Measurements from ENCODE around the gene TPCN2. TPM values are rescaled to one million over a fixed set of nuclear protein-coding genes. Genes with fewer than 3 reads are reported as not detected.

Gene TPCN2
- total and polyA plus RNA-seq, 3 experiments from 2014 or later, result 4.0 to 12.9 (median 12.3) TPM

- no peak for DNase-seq
- Mint-ChIP-seq H3K27me3 (peaks cover 0 to 5% of the 10 kb centered on the region in 2 donors), H3K4me3 (no peak overlapping the region), H3K9me3 (no peaks in the 10 kb centered on the region), H3K4me1 (no peaks in the 10 kb centered on the region), H3K27ac (peak overlapping the region in 1 of 8 donors; percentile 66), H3K36me3 (no peaks in the 10 kb centered on the region)
- CTCF ChIA-PET, result no interaction called here
- Histone ChIP-seq H3K4me1 (ENCODE audit: insufficient read depth, low read length) (no peaks in the 10 kb centered on the region), H3K4me3 (ENCODE audit: low read length) (no peak overlapping the region), H3K27me3 (ENCODE audit: insufficient read depth, low read length, poor library complexity, severe bottlenecking) (no peaks in the 10 kb centered on the region), H3K27ac (ENCODE audit: low read depth, low read length) (no peak overlapping the region), H3K9me3 (ENCODE audit: low read length) (no peaks in the 10 kb centered on the region), H3K36me3 (ENCODE audit: insufficient read depth, low read length) (no peaks in the 10 kb centered on the region)
- POLR2A ChIA-PET, result no interaction called here
Measured at GRCh38 chr11:69027704-69028372, 20.9 kb upstream of the TPCN2 start.

GRCh38 chr11:69030301-69030700 lies 18.4 kb upstream of the TPCN2 start:
- Mint-ChIP-seq H3K4me1 (no peaks in the 10 kb centered on the region), H3K27ac (peak overlapping the region in 1 of 8 donors; percentile 82), H3K27me3 (peaks cover 9 to 11% of the 10 kb centered on the region in 2 donors), H3K4me3 (no peak overlapping the region), H3K36me3 (no peaks in the 10 kb centered on the region), H3K9me3 (no peaks in the 10 kb centered on the region)
- Histone ChIP-seq H3K27me3 (ENCODE audit: insufficient read depth, low read length, poor library complexity, severe bottlenecking) (no peaks in the 10 kb centered on the region), H3K9me3 (ENCODE audit: low read length) (no peaks in the 10 kb centered on the region), H3K4me3 (ENCODE audit: low read length) (no peak overlapping the region), H3K27ac (ENCODE audit: low read depth, low read length) (no peak overlapping the region), H3K4me1 (ENCODE audit: insufficient read depth, low read length) (no peaks in the 10 kb centered on the region), H3K36me3 (ENCODE audit: insufficient read depth, low read length) (no peaks in the 10 kb centered on the region)
- CTCF ChIA-PET, result no interaction called here
- DNase-seq, result no peak
- POLR2A ChIA-PET, result no interaction called here

GRCh38 chr11:69032833-69033232 lies 15.9 kb upstream of the TPCN2 start:
- peaks cover 10 to 16% of the 10 kb centered on the region in 2 donors for H3K27me3 Mint-ChIP-seq
- no peaks in the 10 kb centered on the region for H3K4me1 Mint-ChIP-seq
- H3K36me3 Mint-ChIP-seq, result no peaks in the 10 kb centered on the region
- H3K27ac Mint-ChIP-seq, result no peak overlapping the region
- H3K4me3 ChIP-seq (ENCODE audit: low read length), result no peak overlapping the region
- no peaks in the 10 kb centered on the region for H3K27me3 ChIP-seq (ENCODE audit: insufficient read depth, low read length, poor library complexity, severe bottlenecking)
- no peak overlapping the region for H3K4me3 Mint-ChIP-seq
- ChIA-PET CTCF (no interaction called here), POLR2A (no interaction called here)
- H3K9me3 ChIP-seq (ENCODE audit: low read length), result no peaks in the 10 kb centered on the region
- DNase-seq, result no peak
- no peaks in the 10 kb centered on the region for H3K9me3 Mint-ChIP-seq
- H3K36me3 ChIP-seq (ENCODE audit: insufficient read depth, low read length), result no peaks in the 10 kb centered on the region
- no peaks in the 10 kb centered on the region for H3K4me1 ChIP-seq (ENCODE audit: insufficient read depth, low read length)
- no peak overlapping the region for H3K27ac ChIP-seq (ENCODE audit: low read depth, low read length)

DNA sequence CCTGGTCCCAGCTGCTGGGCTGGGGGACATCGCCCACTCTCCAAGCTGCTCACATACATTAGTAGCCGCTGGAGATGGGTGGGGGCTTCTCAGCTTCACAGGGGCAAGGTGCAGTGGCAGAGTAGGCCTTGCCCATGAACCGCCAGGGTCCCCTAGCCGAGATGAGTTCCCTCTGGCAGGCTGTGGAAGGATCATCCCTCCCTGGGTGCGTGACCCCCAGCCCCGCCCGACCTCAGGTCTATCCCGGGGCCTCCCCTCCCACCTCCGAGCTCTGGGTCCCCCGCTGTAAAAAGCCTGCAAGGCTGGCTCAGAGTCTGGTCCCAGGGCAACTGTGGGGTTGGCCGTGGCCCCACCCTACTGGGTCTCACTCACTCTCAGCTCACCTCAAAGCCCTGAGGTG lies 15.3 kb upstream of the TPCN2 start:
- Histone ChIP-seq H3K36me3 (ENCODE audit: insufficient read depth, low read length) (no peaks in the 10 kb centered on the region), H3K4me3 (ENCODE audit: low read length) (no peak overlapping the region), H3K27ac (ENCODE audit: low read depth, low read length) (no peak overlapping the region), H3K27me3 (ENCODE audit: insufficient read depth, low read length, poor library complexity, severe bottlenecking) (no peaks in the 10 kb centered on the region), H3K4me1 (ENCODE audit: insufficient read depth, low read length) (no peaks in the 10 kb centered on the region), H3K9me3 (ENCODE audit: low read length) (no peaks in the 10 kb centered on the region)
- Mint-ChIP-seq H3K9me3 (no peaks in the 10 kb centered on the region), H3K4me1 (no peaks in the 10 kb centered on the region), H3K36me3 (no peaks in the 10 kb centered on the region), H3K27ac (no peak overlapping the region), H3K27me3 (peaks cover 10 to 16% of the 10 kb centered on the region in 2 donors), H3K4me3 (no peak overlapping the region)
- no peak for DNase-seq
- ChIA-PET POLR2A (no interaction called here), CTCF (no interaction called here)

GRCh38 chr11:69034123-69034867 lies 14.4 kb upstream of the TPCN2 start:
- DNase-seq, result no peak
- CTCF ChIA-PET, result no interaction called here
- no peaks in the 10 kb centered on the region for H3K4me1 Mint-ChIP-seq
- Histone ChIP-seq H3K27me3 (ENCODE audit: insufficient read depth, low read length, poor library complexity, severe bottlenecking) (no peaks in the 10 kb centered on the region), H3K4me1 (ENCODE audit: insufficient read depth, low read length) (no peaks in the 10 kb centered on the region), H3K27ac (ENCODE audit: low read depth, low read length) (no peak overlapping the region), H3K9me3 (ENCODE audit: low read length) (no peaks in the 10 kb centered on the region), H3K4me3 (ENCODE audit: low read length) (no peak overlapping the region), H3K36me3 (ENCODE audit: insufficient read depth, low read length) (no peaks in the 10 kb centered on the region)
- H3K27ac Mint-ChIP-seq, result no peak overlapping the region
- no peaks in the 10 kb centered on the region for H3K36me3 Mint-ChIP-seq
- POLR2A ChIA-PET, result no interaction called here
- H3K4me3 Mint-ChIP-seq, result peak overlapping the region in 1 of 7 donors; percentile 9
- no peaks in the 10 kb centered on the region for H3K9me3 Mint-ChIP-seq
- H3K27me3 Mint-ChIP-seq, result peaks cover 10 to 16% of the 10 kb centered on the region in 2 donors

- no peak overlapping the region for H3K4me3 Mint-ChIP-seq
- ChIA-PET CTCF (no interaction called here), POLR2A (no interaction called here)
- no peak for DNase-seq
- no peaks in the 10 kb centered on the region for H3K9me3 Mint-ChIP-seq
- no peaks in the 10 kb centered on the region for H3K4me1 ChIP-seq (ENCODE audit: insufficient read depth, low read length)
- no peak overlapping the region for H3K27ac ChIP-seq (ENCODE audit: low read depth, low read length)
- H3K27me3 Mint-ChIP-seq, result peaks cover 10 to 16% of the 10 kb centered on the region in 2 donors
- H3K27me3 ChIP-seq (ENCODE audit: insufficient read depth, low read length, poor library complexity, severe bottlenecking), result no peaks in the 10 kb centered on the region
- H3K9me3 ChIP-seq (ENCODE audit: low read length), result no peaks in the 10 kb centered on the region
- no peak overlapping the region for H3K4me3 ChIP-seq (ENCODE audit: low read length)
- H3K4me1 Mint-ChIP-seq, result no peaks in the 10 kb centered on the region
- no peak overlapping the region for H3K27ac Mint-ChIP-seq
- no peaks in the 10 kb centered on the region for H3K36me3 Mint-ChIP-seq
- H3K36me3 ChIP-seq (ENCODE audit: insufficient read depth, low read length), result no peaks in the 10 kb centered on the region
Measured at GRCh38 chr11:69035150-69035945, 13.4 kb upstream of the TPCN2 start.

DNA sequence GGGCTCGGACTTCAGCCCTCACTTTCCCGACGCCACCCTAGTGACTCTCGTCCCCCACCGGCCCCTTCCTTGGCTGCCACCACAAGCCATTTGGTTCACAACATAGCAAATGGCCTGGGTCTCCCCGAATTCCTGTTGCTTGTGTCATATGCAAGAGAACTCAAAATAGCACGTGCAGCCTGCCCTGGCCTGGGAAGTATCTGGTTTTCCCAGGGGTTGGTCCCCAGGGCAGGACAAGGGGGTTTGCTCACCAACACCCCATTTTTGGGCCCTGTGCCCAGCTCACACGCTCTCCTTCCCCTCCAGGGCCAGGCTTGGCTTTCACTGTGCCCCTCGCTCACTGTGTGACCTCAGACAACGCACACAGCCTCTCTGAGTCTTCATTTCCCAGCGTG lies 12.8 kb upstream of the TPCN2 start:
- no peaks in the 10 kb centered on the region for H3K9me3 ChIP-seq (ENCODE audit: low read length)
- no peaks in the 10 kb centered on the region for H3K9me3 Mint-ChIP-seq
- no peak overlapping the region for H3K27ac Mint-ChIP-seq
- no peaks in the 10 kb centered on the region for H3K36me3 ChIP-seq (ENCODE audit: insufficient read depth, low read length)
- H3K4me1 Mint-ChIP-seq, result no peaks in the 10 kb centered on the region
- CTCF ChIA-PET, result no interaction called here
- peaks cover 10 to 16% of the 10 kb centered on the region in 2 donors for H3K27me3 Mint-ChIP-seq
- no peak overlapping the region for H3K27ac ChIP-seq (ENCODE audit: low read depth, low read length)
- H3K4me1 ChIP-seq (ENCODE audit: insufficient read depth, low read length), result no peaks in the 10 kb centered on the region
- POLR2A ChIA-PET, result no interaction called here
- no peak overlapping the region for H3K4me3 Mint-ChIP-seq
- no peaks in the 10 kb centered on the region for H3K36me3 Mint-ChIP-seq
- no peak for DNase-seq
- no peaks in the 10 kb centered on the region for H3K27me3 ChIP-seq (ENCODE audit: insufficient read depth, low read length, poor library complexity, severe bottlenecking)
- H3K4me3 ChIP-seq (ENCODE audit: low read length), result no peak overlapping the region

- Mint-ChIP-seq H3K27ac (no peak overlapping the region), H3K4me1 (no peaks in the 10 kb centered on the region), H3K27me3 (peaks cover 10 to 16% of the 10 kb centered on the region in 2 donors), H3K36me3 (no peaks in the 10 kb centered on the region), H3K4me3 (no peak overlapping the region), H3K9me3 (no peaks in the 10 kb centered on the region)
- Histone ChIP-seq H3K27ac (ENCODE audit: low read depth, low read length) (no peak overlapping the region), H3K36me3 (ENCODE audit: insufficient read depth, low read length) (no peaks in the 10 kb centered on the region), H3K4me3 (ENCODE audit: low read length) (no peak overlapping the region), H3K9me3 (ENCODE audit: low read length) (no peaks in the 10 kb centered on the region), H3K4me1 (ENCODE audit: insufficient read depth, low read length) (no peaks in the 10 kb centered on the region), H3K27me3 (ENCODE audit: insufficient read depth, low read length, poor library complexity, severe bottlenecking) (no peaks in the 10 kb centered on the region)
- DNase-seq, result no peak
- ChIA-PET POLR2A (no interaction called here), CTCF (no interaction called here)
Measured at GRCh38 chr11:69037074-69037473, 11.7 kb upstream of the TPCN2 start.
